Spleen (tissue), 11 donors: ENCODE data around the gene EHMT1. TPM values are rescaled to one million over a fixed set of nuclear protein-coding genes. Genes with fewer than 3 reads are reported as not detected.
A peak's percentile ranks its signal among the peaks of the same experiment; 100 is the strongest.

Source experiments
- DNase-seq: peaks from one replicate; pipeline ENCODE4 v3.0.0-alpha.2; 2020
- H3K27ac ChIP-seq, 8 donors: fragments of 200-600 bp; sonication (generic) in 7 of 8; 1 replicate in 4 of 8; 2 replicates in 4 of 8; pipeline versions ENCODE4 v1.5.0 to v1.8.0; 2016 to 2021; ENCODE audit warnings: inconsistent platforms in 4 of 8, mild to moderate bottlenecking in 4 of 8, moderate library complexity in 1 of 8
- H3K27me3 ChIP-seq, 7 donors: fragments of 200-600 bp; sonication (generic) in 6 of 7; replicated peaks in 1 of 7; 1 replicate in 4 of 7; 2 replicates in 3 of 7; pipeline versions ENCODE4 v1.5.0 to v1.8.0; 2016 to 2021; ENCODE audit warnings: inconsistent platforms in 3 of 7, mild to moderate bottlenecking in 1 of 7
- H3K36me3 ChIP-seq, 6 donors: fragments of 200-600 bp; sonication (generic) in 5 of 6; 1 replicate in 4 of 6; 2 replicates in 2 of 6; pipeline versions ENCODE4 v1.5.0 to v1.8.0; 2016 to 2021; ENCODE audit warnings: inconsistent platforms in 2 of 6
- H3K4me1 ChIP-seq, 6 donors: fragments of 200-600 bp; sonication (generic) in 5 of 6; 1 replicate in 3 of 6; 2 replicates in 3 of 6; pipeline versions ENCODE4 v1.5.0 to v1.8.0; 2016 to 2021; ENCODE audit warnings: inconsistent platforms in 3 of 6
- H3K4me3 ChIP-seq, 8 donors: fragments of 200-600 bp; sonication (generic) in 7 of 8; 1 replicate in 4 of 8; 2 replicates in 4 of 8; pipeline versions ENCODE4 v1.5.0 to v1.8.0; 2016 to 2021; ENCODE audit warnings: inconsistent platforms in 4 of 8, mild to moderate bottlenecking in 4 of 8, moderate library complexity in 2 of 8
- H3K9me3 ChIP-seq, 8 donors: fragments of 200-600 bp; sonication (generic) in 7 of 8; 1 replicate in 4 of 8; 2 replicates in 4 of 8; pipeline versions ENCODE4 v1.5.0 to v1.8.0; 2016 to 2021; ENCODE audit warnings: inconsistent platforms in 4 of 8
- POLR2A ChIP-seq, 3 donors: fragments of 450-650 bp; IDR thresholded peaks; one replicate each; pipeline ENCODE4 v1.5.1; 2017; ENCODE audit warnings: antibody characterized with exemption in 3 of 3, mild to moderate bottlenecking in 1 of 3
- POLR2AphosphoS5 ChIP-seq, 3 donors: sonication (generic); formaldehyde crosslinking; IDR thresholded peaks; one replicate each; pipeline ENCODE4 v1.5.1; 2017; ENCODE audit warnings: antibody characterized with exemption in 3 of 3
- WGBS, 5 donors: extraction: QIAGEN DNeasy Blood & Tissue Kit in 3 of 5; methylation state at CpG; one replicate each; pipeline versions ENCODE4 v1.1.5 to v1.1.7; 2013 to 2018; 5-methylcytosine and 5-hydroxymethylcytosine counted together
- intact Hi-C: fragments of 100-400 bp; cut with DNase I; formaldehyde crosslinking; loops from one replicate; pipeline ENCODE4 v1.15.0; 2023; ENCODE audit warnings: low total_unique reads
- polyA plus RNA-seq, 3 donors: library from polyadenylated mRNA; stranded (reverse); fragments of 200-250 nt; gene quantifications; one replicate each; pipeline ENCODE4 v1.2.1, GENCODE V29; 2013
- total RNA-seq, 7 donors: library from RNA; depleted of rRNA in 3 of 7; stranded (reverse); fragments of >200 nt in 3 of 7; fragmentation: NEBNext Ultra II Directional in 4 of 7; extraction: Animal tissue kit (Norgen Biotek cat#: 25700) in 4 of 7; gene quantifications; one replicate each; pipeline versions ENCODE4 v1.1.0 to v1.2.1, GENCODE V29; 2016 to 2021
- TF ChIP-seq, protein P1 (sequence below), 11 experiments: fragments of 200-600 bp in 7 of 11; fragments of 450-650 bp in 4 of 11; sonication (generic) in 4 of 11; IDR thresholded peaks in 8 of 11; conservative IDR thresholded peaks in 3 of 11; 1 replicate in 7 of 11; 2 replicates in 4 of 11; pipeline versions ENCODE4 v1.4.0 to v1.8.0; 2016 to 2021; ENCODE audit warnings: antibody characterized with exemption in 11 of 11, inconsistent platforms in 4 of 11, mild to moderate bottlenecking in 1 of 11
- donor health status: healthy with polysubstance abuse.
- donor health status: DM: no; HTN: no; CAD: no; lungs with moderate emphysema.
- donor health status: DM: no; HTN: no; CAD: no.
- donor health status: Bipolar disorder and iron deficiency.
- donor health status: healthy.
- donor health status: DM: no; HTN: no; CAD: no.
- donor health status: DM: yes; HTN: yes; CAD: no.

EHMT1 gene
- total and polyA plus RNA-seq, 10 donors, result 35.5 to 163 (median 122) TPM

DNA sequence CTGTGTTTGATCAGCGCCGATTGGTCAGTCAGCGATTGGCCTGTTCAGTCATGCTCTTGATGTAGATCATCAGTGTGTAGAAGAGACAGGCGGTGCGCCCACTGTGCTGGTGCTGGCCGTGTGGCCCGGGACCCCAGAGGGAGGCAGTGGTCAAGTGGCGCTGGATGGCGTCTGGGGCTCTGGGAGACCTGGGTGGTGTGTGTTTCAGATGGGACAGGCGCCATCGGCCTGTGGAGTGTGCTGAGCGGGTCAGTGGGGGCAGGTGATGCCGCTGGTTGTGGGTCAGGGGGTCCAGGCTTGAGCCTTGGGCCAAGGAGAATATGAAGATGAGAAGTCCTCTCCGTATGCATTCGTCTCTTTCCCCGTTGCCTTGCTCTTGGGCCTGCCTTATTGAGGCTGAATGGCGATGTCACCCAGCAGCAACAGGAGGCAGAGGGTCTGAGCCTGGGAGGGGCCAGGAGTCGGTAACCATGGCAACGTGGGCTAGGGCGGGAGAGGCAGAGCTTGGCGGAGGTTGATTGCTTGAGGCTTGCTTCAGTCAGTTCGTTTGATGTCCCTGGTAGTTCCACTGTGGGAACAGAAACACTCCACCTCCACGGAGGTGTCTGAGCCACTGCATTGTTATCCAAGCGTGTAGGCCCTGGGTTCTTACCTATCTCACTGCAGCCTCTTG lies 141.0 kb downstream of the EHMT1 start:
- Histone ChIP-seq H3K27me3 (no peaks in the 10 kb centered on the region), H3K4me1 (peaks cover 34 to 85% (median 64%) of the 10 kb centered on the region in 6 donors), H3K27ac (peak overlapping the region; percentile 75 to 89 (median 84)), H3K9me3 (peaks cover 0 to 12% (median 8%) of the 10 kb centered on the region in 8 donors), H3K36me3 (peaks cover 0 to 96% (median 52%) of the 10 kb centered on the region in 6 donors), H3K4me3 (peak overlapping the region in 1 of 8 donors; percentile 12)
- no peak for DNase-seq
- intact Hi-C loops, result no loop called here
- WGBS, 5 donors, result 80 to 92% (median 90%) methylated on average over 24 of the region's 24 CpGs
- TF ChIP-seq, protein P1, sequence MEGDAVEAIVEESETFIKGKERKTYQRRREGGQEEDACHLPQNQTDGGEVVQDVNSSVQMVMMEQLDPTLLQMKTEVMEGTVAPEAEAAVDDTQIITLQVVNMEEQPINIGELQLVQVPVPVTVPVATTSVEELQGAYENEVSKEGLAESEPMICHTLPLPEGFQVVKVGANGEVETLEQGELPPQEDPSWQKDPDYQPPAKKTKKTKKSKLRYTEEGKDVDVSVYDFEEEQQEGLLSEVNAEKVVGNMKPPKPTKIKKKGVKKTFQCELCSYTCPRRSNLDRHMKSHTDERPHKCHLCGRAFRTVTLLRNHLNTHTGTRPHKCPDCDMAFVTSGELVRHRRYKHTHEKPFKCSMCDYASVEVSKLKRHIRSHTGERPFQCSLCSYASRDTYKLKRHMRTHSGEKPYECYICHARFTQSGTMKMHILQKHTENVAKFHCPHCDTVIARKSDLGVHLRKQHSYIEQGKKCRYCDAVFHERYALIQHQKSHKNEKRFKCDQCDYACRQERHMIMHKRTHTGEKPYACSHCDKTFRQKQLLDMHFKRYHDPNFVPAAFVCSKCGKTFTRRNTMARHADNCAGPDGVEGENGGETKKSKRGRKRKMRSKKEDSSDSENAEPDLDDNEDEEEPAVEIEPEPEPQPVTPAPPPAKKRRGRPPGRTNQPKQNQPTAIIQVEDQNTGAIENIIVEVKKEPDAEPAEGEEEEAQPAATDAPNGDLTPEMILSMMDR (IDR thresholded peaks at IDR 0.05 in 8 of 11, conservative IDR thresholded peaks at IDR 0.05 in 3 of 11), result no peak
- TF ChIP-seq POLR2A (IDR thresholded peaks at IDR 0.05) (no peak), POLR2AphosphoS5 (IDR thresholded peaks at IDR 0.05) (peak in 2 of 3 donors; percentile 10 to 45)

DNA sequence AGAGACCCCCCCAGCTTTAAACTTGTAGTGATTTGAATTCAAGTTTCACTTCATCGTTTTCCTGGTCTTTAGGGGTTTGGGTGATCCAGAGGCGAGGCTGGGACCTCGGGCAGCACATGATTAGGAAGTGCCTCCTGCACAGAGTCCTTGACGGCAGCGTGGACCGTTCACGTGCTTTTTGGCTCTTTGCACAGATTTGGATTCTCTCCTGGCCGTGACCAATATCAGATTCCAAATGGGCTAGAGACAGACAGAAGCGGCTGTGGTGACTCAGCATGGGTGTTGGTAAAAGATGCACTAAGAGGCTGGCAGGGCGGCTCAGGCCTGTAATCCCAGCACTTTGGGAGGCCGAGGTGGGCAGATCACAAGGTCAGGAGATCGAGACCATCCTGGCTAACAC lies 141.6 kb downstream of the EHMT1 start:
- Histone ChIP-seq H3K27ac (peak overlapping the region; percentile 75 to 89 (median 84)), H3K27me3 (no peaks in the 10 kb centered on the region), H3K9me3 (peaks cover 0 to 5% (median 3%) of the 10 kb centered on the region in 8 donors), H3K4me1 (peaks cover 34 to 91% (median 64%) of the 10 kb centered on the region in 6 donors), H3K4me3 (no peak overlapping the region), H3K36me3 (peaks cover 0 to 96% (median 48%) of the 10 kb centered on the region in 6 donors)
- TF ChIP-seq POLR2A (IDR thresholded peaks at IDR 0.05), result no peak
- TF ChIP-seq POLR2AphosphoS5 (IDR thresholded peaks at IDR 0.05), result peak in 2 of 3 donors; percentile 20 to 42
- TF ChIP-seq, protein P1 (IDR thresholded peaks at IDR 0.05 in 8 of 11, conservative IDR thresholded peaks at IDR 0.05 in 3 of 11), result no peak
- 49 to 82% (median 70%) methylated on average over 12 of the region's 12 CpGs for WGBS, 5 donors
- intact Hi-C loops, result no loop called here
- DNase-seq, result peak; percentile 81

DNA sequence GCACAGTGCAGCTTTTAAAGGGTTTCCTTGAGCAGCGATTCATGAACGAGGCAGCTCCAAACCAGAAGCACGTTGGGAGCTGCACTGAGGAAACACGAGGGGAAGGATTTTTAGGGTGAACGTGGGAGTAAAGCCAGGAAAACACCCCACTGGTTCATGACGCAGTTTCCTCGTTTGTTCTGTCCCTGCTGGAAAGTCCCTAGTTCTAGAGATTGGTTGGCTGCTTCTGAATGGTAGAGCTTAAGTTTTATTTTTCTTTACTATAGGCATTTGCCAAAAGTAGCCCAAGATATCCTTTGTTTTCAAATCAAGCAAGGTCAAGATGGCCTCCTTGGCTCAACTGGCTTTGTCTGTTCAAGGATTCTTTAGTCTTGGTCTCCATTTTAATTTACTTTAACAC lies 142.2 kb downstream of the EHMT1 start:
- H3K9me3 ChIP-seq, result no peaks in the 10 kb centered on the region
- peak overlapping the region; percentile 75 to 89 (median 84) for H3K27ac ChIP-seq
- peaks cover 34 to 96% (median 66%) of the 10 kb centered on the region in 6 donors for H3K4me1 ChIP-seq
- no peak overlapping the region for H3K4me3 ChIP-seq
- whole genome bisulfite sequencing, 5 donors, result 29 to 57% (median 34%) methylated on average over 7 of the region's 7 CpGs
- peaks cover 0 to 96% (median 46%) of the 10 kb centered on the region in 6 donors for H3K36me3 ChIP-seq
- DNase-seq, result no peak
- no peaks in the 10 kb centered on the region for H3K27me3 ChIP-seq
- TF ChIP-seq POLR2AphosphoS5 (IDR thresholded peaks at IDR 0.05), result peak in 1 of 3 donors; percentile 41
- TF ChIP-seq, protein P1 (IDR thresholded peaks at IDR 0.05 in 8 of 11, conservative IDR thresholded peaks at IDR 0.05 in 3 of 11), result no peak
- intact Hi-C loops, result no loop called here

DNA sequence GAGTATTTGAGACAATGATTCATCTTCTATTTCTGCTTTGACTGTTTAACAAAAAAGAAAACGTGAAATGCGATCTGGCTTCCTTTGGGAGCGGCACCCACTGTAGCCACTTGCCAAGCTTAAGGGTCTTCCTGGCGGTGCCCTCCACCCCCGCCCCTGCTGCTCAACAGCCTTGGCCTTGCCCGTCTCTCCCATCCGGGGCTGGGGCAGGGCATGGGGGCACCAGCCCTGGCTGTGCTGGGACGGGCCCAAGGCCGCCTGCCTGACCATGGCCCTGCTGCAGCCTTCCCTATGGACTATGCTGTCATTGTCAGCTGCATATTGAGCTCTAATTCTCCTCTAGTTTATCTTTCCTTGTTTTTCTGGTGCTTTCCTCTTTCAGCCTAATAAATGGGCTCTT lies 143.0 kb downstream of the EHMT1 start:
- DNase-seq, result peak; percentile 84
- Histone ChIP-seq H3K4me3 (no peak overlapping the region), H3K27me3 (no peaks in the 10 kb centered on the region), H3K36me3 (peaks cover 0 to 99% (median 50%) of the 10 kb centered on the region in 6 donors), H3K4me1 (peaks cover 34 to 95% (median 65%) of the 10 kb centered on the region in 6 donors), H3K27ac (peak overlapping the region; percentile 75 to 89 (median 84)), H3K9me3 (no peaks in the 10 kb centered on the region)
- peak; percentile 82 to 89 (median 85) for TF ChIP-seq POLR2AphosphoS5 (IDR thresholded peaks at IDR 0.05)
- no peak for TF ChIP-seq POLR2A (IDR thresholded peaks at IDR 0.05)
- intact Hi-C loops, result no loop called here
- 63 to 84% (median 75%) methylated on average over 9 of the region's 9 CpGs for WGBS, 5 donors
